ENCODE measurements around the gene YRDC. TPM values are rescaled to one million over a fixed set of nuclear protein-coding genes. Genes with fewer than 3 reads are reported as not detected.
A peak's percentile ranks its signal among the peaks of the same experiment; 100 is the strongest.

The YRDC gene
- total and polyA plus RNA-seq, 2 of the 13 experiments (the other 11 are each of a cell fraction or from before 2014, with no cell fraction given): 27.5 to 29.2 TPM

DNA sequence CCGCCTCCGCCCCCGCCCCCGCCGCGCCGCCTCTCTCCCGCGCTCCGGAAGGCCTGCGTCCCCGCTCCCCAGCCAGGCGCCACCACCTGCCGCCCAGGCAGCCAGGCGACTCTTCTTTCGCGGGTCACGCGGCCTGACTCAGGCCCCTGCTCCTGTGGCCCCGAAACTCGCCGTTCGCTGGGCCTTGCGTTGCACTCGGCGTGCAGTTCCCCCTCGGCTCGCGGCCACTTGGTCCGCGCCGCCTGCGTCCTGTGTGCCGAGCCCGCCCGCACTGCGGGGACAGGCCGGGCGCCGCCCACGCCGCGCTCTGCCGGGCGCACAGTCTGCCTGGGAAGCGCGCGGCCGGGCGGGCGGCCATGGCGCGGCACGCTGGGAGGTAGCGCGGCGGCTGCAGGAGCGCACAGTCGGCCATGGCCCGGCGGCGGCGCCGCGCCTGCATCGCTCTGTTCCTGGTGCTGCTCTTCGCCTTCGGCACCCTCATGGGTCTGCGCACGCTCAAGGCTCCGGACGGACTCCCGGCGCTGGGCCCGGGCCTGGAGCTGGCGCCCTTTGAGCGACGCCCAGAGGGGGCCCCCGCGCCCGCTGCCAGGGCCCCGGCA is 14.1 kb downstream of the YRDC start, which contains the start of gene MANEAL (continued):
- TF ChIP-seq ZNF260 (CRISPR knock-in tag; IDR thresholded peaks at IDR 0.05; ENCODE audit: borderline replicate concordance, low read depth) (no peak), ATF7-NPFF (CRISPR knock-in tag; IDR thresholded peaks at IDR 0.05; ENCODE audit: low read depth) (no peak; the same call in 1 of the 2 replicates), KMT2A (CRISPR knock-in tag; IDR thresholded peaks at IDR 0.05) (0 out of 2 replicates have a peak, but pooled peaks have one; percentile 43), KMT2B (CRISPR knock-in tag; IDR thresholded peaks at IDR 0.05) (no peak), SIX1 (CRISPR knock-in tag; IDR thresholded peaks at IDR 0.05; ENCODE audit: borderline replicate concordance) (no peak), TRIM24 (CRISPR knock-in tag; IDR thresholded peaks at IDR 0.05) (no peak), SKI (IDR thresholded peaks at IDR 0.05; ENCODE audit: partially characterized antibody) (peak; percentile 56), SPEN (CRISPR knock-in tag; IDR thresholded peaks at IDR 0.05; ENCODE audit: low read depth) (peak; percentile 71), ZNF484 (CRISPR knock-in tag; IDR thresholded peaks at IDR 0.05; ENCODE audit: borderline replicate concordance, low read depth) (no peak), NRL (CRISPR knock-in tag; IDR thresholded peaks at IDR 0.05; ENCODE audit: borderline replicate concordance) (no peak), JUND (CRISPR knock-in tag; IDR thresholded peaks at IDR 0.05) (no peak), ZNF713 (CRISPR knock-in tag; IDR thresholded peaks at IDR 0.05) (no peak), ZSCAN9 (CRISPR knock-in tag; IDR thresholded peaks at IDR 0.05; ENCODE audit: borderline replicate concordance) (no peak), HNRNPK (IDR thresholded peaks at IDR 0.05; ENCODE audit: low read depth, low read length, poor library complexity, severe bottlenecking) (no peak), RNF2 (conservative IDR thresholded peaks at IDR 0.05; ENCODE audit: low read depth) (peak; percentile 84), THAP11 (CRISPR knock-in tag; IDR thresholded peaks at IDR 0.05) (0 out of 2 replicates have a peak, but pooled peaks have one; percentile 26), RELA (CRISPR knock-in tag; IDR thresholded peaks at IDR 0.05) (no peak), ZNF30 (CRISPR knock-in tag; IDR thresholded peaks at IDR 0.05) (no peak), HMG20A (CRISPR knock-in tag; IDR thresholded peaks at IDR 0.05; ENCODE audit: borderline replicate concordance) (no peak), ZNF550 (CRISPR knock-in tag; IDR thresholded peaks at IDR 0.05; ENCODE audit: borderline replicate concordance) (no peak)
- TF ChIP-seq, protein P1, sequence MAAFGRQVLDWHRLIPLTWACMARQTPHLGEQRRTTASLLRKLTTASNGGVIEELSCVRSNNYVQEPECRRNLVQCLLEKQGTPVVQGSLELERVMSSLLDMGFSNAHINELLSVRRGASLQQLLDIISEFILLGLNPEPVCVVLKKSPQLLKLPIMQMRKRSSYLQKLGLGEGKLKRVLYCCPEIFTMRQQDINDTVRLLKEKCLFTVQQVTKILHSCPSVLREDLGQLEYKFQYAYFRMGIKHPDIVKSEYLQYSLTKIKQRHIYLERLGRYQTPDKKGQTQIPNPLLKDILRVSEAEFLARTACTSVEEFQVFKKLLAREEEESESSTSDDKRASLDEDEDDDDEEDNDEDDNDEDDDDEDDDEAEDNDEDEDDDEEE (CRISPR knock-in tag; IDR thresholded peaks at IDR 0.05): no peak
- TF ChIP-seq, protein P2, sequence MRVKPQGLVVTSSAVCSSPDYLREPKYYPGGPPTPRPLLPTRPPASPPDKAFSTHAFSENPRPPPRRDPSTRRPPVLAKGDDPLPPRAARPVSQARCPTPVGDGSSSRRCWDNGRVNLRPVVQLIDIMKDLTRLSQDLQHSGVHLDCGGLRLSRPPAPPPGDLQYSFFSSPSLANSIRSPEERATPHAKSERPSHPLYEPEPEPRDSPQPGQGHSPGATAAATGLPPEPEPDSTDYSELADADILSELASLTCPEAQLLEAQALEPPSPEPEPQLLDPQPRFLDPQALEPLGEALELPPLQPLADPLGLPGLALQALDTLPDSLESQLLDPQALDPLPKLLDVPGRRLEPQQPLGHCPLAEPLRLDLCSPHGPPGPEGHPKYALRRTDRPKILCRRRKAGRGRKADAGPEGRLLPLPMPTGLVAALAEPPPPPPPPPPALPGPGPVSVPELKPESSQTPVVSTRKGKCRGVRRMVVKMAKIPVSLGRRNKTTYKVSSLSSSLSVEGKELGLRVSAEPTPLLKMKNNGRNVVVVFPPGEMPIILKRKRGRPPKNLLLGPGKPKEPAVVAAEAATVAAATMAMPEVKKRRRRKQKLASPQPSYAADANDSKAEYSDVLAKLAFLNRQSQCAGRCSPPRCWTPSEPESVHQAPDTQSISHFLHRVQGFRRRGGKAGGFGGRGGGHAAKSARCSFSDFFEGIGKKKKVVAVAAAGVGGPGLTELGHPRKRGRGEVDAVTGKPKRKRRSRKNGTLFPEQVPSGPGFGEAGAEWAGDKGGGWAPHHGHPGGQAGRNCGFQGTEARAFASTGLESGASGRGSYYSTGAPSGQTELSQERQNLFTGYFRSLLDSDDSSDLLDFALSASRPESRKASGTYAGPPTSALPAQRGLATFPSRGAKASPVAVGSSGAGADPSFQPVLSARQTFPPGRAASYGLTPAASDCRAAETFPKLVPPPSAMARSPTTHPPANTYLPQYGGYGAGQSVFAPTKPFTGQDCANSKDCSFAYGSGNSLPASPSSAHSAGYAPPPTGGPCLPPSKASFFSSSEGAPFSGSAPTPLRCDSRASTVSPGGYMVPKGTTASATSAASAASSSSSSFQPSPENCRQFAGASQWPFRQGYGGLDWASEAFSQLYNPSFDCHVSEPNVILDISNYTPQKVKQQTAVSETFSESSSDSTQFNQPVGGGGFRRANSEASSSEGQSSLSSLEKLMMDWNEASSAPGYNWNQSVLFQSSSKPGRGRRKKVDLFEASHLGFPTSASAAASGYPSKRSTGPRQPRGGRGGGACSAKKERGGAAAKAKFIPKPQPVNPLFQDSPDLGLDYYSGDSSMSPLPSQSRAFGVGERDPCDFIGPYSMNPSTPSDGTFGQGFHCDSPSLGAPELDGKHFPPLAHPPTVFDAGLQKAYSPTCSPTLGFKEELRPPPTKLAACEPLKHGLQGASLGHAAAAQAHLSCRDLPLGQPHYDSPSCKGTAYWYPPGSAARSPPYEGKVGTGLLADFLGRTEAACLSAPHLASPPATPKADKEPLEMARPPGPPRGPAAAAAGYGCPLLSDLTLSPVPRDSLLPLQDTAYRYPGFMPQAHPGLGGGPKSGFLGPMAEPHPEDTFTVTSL (CRISPR knock-in tag; IDR thresholded peaks at IDR 0.05; ENCODE audit: borderline replicate concordance): no peak
- TF ChIP-seq, protein P3, sequence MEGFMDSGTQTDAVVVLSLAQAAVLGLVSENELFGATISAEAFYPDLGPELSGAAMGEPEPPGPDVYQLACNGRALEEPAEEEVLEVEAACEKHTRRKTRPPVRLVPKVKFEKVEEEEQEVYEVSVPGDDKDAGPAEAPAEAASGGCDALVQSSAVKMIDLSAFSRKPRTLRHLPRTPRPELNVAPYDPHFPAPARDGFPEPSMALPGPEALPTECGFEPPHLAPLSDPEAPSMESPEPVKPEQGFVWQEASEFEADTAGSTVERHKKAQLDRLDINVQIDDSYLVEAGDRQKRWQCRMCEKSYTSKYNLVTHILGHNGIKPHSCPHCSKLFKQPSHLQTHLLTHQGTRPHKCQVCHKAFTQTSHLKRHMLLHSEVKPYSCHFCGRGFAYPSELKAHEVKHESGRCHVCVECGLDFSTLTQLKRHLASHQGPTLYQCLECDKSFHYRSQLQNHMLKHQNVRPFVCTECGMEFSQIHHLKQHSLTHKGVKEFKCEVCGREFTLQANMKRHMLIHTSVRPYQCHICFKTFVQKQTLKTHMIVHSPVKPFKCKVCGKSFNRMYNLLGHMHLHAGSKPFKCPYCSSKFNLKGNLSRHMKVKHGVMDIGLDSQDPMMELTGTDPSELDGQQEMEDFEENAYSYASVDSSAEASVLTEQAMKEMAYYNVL (CRISPR knock-in tag; IDR thresholded peaks at IDR 0.05; ENCODE audit: borderline replicate concordance): 0 out of 2 replicates have a peak, but pooled peaks have one; percentile 32

Measured in HepG2 (cell line).